Measurements from ENCODE around the gene RAP1A.

GRCh38 chr1:111620441-111620971 lies 917 bp downstream of the RAP1A start:
- TF ChIP-seq CTCF (IDR thresholded peaks at IDR 0.05; ENCODE audit: low read depth, low read length), result no peak
- TF ChIP-seq POLR2A (IDR thresholded peaks at IDR 0.05; ENCODE audit: extremely low read depth, insufficient read length), result no peak
- peak; percentile 54; the same call in 1 of the 2 replicates for TF ChIP-seq MAX (IDR thresholded peaks at IDR 0.05; ENCODE audit: low read depth, low read length)

All from NB4 (cell line).